Activated CD4-positive, alpha-beta T cell treated with anti-CD3 and anti-CD28 coated beads for 1 hour (primary cell): ENCODE measurements around the gene FGF2.
A peak's percentile ranks its signal among the peaks of the same experiment; 100 is the strongest.
"Not testable (repeated sequence)": the region's sequence is repeated elsewhere in the genome, so short reads cannot be mapped to it uniquely, and the experiment has no call there.

Source experiments
- DNase-seq: peaks from one replicate; pipeline ENCODE4 v3.0.0-alpha.2; 2020

The FGF2 gene

GRCh38 chr4:122898370-122899150, 71.9 kb downstream of the FGF2 start:
- DNase-seq: no peak

- no peak for DNase-seq
Measured at GRCh38 chr4:122899682-122900081, 73.1 kb downstream of the FGF2 start.

- DNase-seq: no peak
Measured at GRCh38 chr4:122900314-122900713, 73.7 kb downstream of the FGF2 start.

- DNase-seq: no peak
Measured at GRCh38 chr4:122901247-122902010, 74.8 kb downstream of the FGF2 start.

- DNase-seq: no peak
Measured at GRCh38 chr4:122903766-122904288, 77.2 kb downstream of the FGF2 start.

- no peak for DNase-seq
Measured at GRCh38 chr4:122906859-122907305, 80.3 kb downstream of the FGF2 start.

- DNase-seq: no peak
Measured at GRCh38 chr4:122908223-122908622, 81.6 kb downstream of the FGF2 start.

- DNase-seq: no peak
Measured at GRCh38 chr4:122909683-122910082, 83.1 kb downstream of the FGF2 start.

GRCh38 chr4:122911588-122911987, 85.0 kb downstream of the FGF2 start:
- DNase-seq: no peak

- no peak for DNase-seq
Measured at GRCh38 chr4:122912810-122913575, 86.4 kb downstream of the FGF2 start.

GRCh38 chr4:122914292-122914904, 87.8 kb downstream of the FGF2 start:
- no peak for DNase-seq

- no peak for DNase-seq
Measured at GRCh38 chr4:122914938-122915337, 88.3 kb downstream of the FGF2 start.

GRCh38 chr4:122917731-122918130, 91.1 kb downstream of the FGF2 start:
- no peak for DNase-seq

GRCh38 chr4:122920473-122920872, 93.8 kb downstream of the FGF2 start:
- no peak for DNase-seq

GRCh38 chr4:122921300-122921699, 94.7 kb downstream of the FGF2 start:
- DNase-seq: no peak

- DNase-seq: peak; percentile 12
Measured at GRCh38 chr4:122921971-122922876, 95.6 kb downstream of the FGF2 start, which contains the start of gene NUDT6. Gene NUDT6 (minus strand): TSS chr4:122922597. CDS start chr4:122922572, 25 bp downstream.

GRCh38 chr4:122922877-122923511, 96.4 kb downstream of the FGF2 start:
- peak; percentile 79 for DNase-seq

GRCh38 chr4:122928930-122929329, 102.3 kb downstream of the FGF2 start:
- DNase-seq: no peak

GRCh38 chr4:122930862-122931261, 104.2 kb downstream of the FGF2 start:
- DNase-seq: no peak

- DNase-seq: no peak
Measured at GRCh38 chr4:122932763-122933162, 106.1 kb downstream of the FGF2 start.

GRCh38 chr4:122945136-122945535, 118.5 kb downstream of the FGF2 start:
- DNase-seq: not testable (repeated sequence)
